HEK293T (cell line): ENCODE measurements around the gene ACBD3.
A peak's percentile ranks its signal among the peaks of the same experiment; 100 is the strongest.

Experiments used
- CTCF ChIA-PET: fragments of 350-600 bp; formaldehyde crosslinking; extraction: SDS; loops from one replicate; lab custom pipeline; 2021; ENCODE audit warnings: antibody characterized with exemption, inconsistent platforms; lab: Yijun Ruan, JAX
- POLR2A ChIA-PET: fragments of 350-600 bp; formaldehyde crosslinking; extraction: SDS; loops from one replicate; lab custom pipeline; 2020; ENCODE audit warnings: antibody characterized with exemption, inconsistent platforms; lab: Yijun Ruan, JAX
- DNase-seq: peaks from one replicate; pipeline ENCODE4 v3.0.0; 2012; ENCODE audit warnings: mixed read lengths; ENCODE audit errors: extremely low spot score
- ARNT ChIP-seq: fragments of 450-650 bp; IDR thresholded peaks from 2 replicates; pipeline ENCODE4 v1.6.1; 2017; ENCODE audit warnings: mild to moderate bottlenecking
- CTBP1 ChIP-seq: fragments of 450-650 bp; IDR thresholded peaks from 2 replicates; pipeline ENCODE4 v1.6.1; 2016; ENCODE audit warnings: borderline replicate concordance
- ELF4 ChIP-seq: fragments of 450-650 bp; IDR thresholded peaks from 2 replicates; pipeline ENCODE4 v1.6.1; 2017; ENCODE audit warnings: antibody characterized with exemption
- FOXA1 ChIP-seq: fragments of 450-650 bp; IDR thresholded peaks from 2 replicates; pipeline ENCODE4 v1.6.1; 2016; ENCODE audit warnings: mild to moderate bottlenecking
- FOXK2 ChIP-seq: fragments of 450-650 bp; IDR thresholded peaks from 2 replicates; pipeline ENCODE4 v1.6.1; 2016; ENCODE audit warnings: mild to moderate bottlenecking
- FOXM1 ChIP-seq: fragments of 450-650 bp; IDR thresholded peaks from 2 replicates; pipeline ENCODE4 v1.6.1; 2017; ENCODE audit warnings: mild to moderate bottlenecking, borderline replicate concordance
- HDGF ChIP-seq: fragments of 450-650 bp; IDR thresholded peaks from 2 replicates; pipeline ENCODE4 v1.6.1; 2017; ENCODE audit warnings: antibody characterized with exemption, borderline replicate concordance
- L3MBTL2 ChIP-seq: fragments of 450-650 bp; conservative IDR thresholded peaks from 2 replicates; pipeline ENCODE4 v1.6.1; 2016; ENCODE audit warnings: mild to moderate bottlenecking
- LEF1 ChIP-seq: fragments of 450-650 bp; IDR thresholded peaks from 2 replicates; pipeline ENCODE4 v1.6.1; 2017; ENCODE audit warnings: mild to moderate bottlenecking, borderline replicate concordance
- NFRKB ChIP-seq: fragments of 450-650 bp; IDR thresholded peaks from 2 replicates; pipeline ENCODE4 v1.6.1; 2016; ENCODE audit warnings: mild to moderate bottlenecking, moderate library complexity
- PKNOX1 ChIP-seq: fragments of 450-650 bp; IDR thresholded peaks from 2 replicates; pipeline ENCODE4 v1.6.1; 2016
- SP1 ChIP-seq: fragments of 450-650 bp; IDR thresholded peaks from 2 replicates; pipeline ENCODE4 v1.6.1; 2017
- SUZ12 ChIP-seq: fragments of 450-650 bp; IDR thresholded peaks from 2 replicates; pipeline ENCODE4 v1.6.1; 2016; ENCODE audit warnings: mild to moderate bottlenecking
- TARDBP ChIP-seq: fragments of 450-650 bp; IDR thresholded peaks from 2 replicates; pipeline ENCODE4 v1.6.1; 2016
- ZNF384 ChIP-seq: fragments of 450-650 bp; IDR thresholded peaks from 2 replicates; pipeline ENCODE4 v1.6.1; 2016

The ACBD3 gene

GRCh38 chr1:226199971-226200370, 13.4 kb upstream of the ACBD3 start:
- no peak for DNase-seq
- POLR2A ChIA-PET: interaction anchor here (1.7 kb wide), 1 partner anchor 110 kb away, joined by 9 read pairs; the partner anchor contains the start of gene LIN9
- CTCF ChIA-PET: interaction anchor here (1.0 to 2.8 kb wide), 4 partner anchors 11 to 135 kb away, joined by 3 to 16 read pairs (median 6); no protein-coding TSS in a partner anchor
- TF ChIP-seq ARNT (no peak), PKNOX1 (no peak), HDGF (no peak), FOXA1 (no peak), NFRKB (no peak)

- POLR2A ChIA-PET: interaction anchor here (0.8 kb wide), 1 partner anchor 11 kb away, joined by 5 read pairs; no protein-coding TSS in a partner anchor
- DNase-seq: no peak
- CTCF ChIA-PET: interaction anchor here (1.1 to 3.4 kb wide), 2 partner anchors 58 to 70 kb away, joined by 4 to 29 read pairs; no protein-coding TSS in a partner anchor
- TF ChIP-seq CTBP1: no peak
- no peak for TF ChIP-seq PKNOX1
- no peak for TF ChIP-seq SUZ12
- no peak for TF ChIP-seq FOXA1
- TF ChIP-seq ELF4: no peak
- TF ChIP-seq ARNT: no peak
- no peak for TF ChIP-seq FOXM1
- no peak for TF ChIP-seq TARDBP
- no peak for TF ChIP-seq LEF1
- TF ChIP-seq FOXK2: no peak
- no peak for TF ChIP-seq L3MBTL2
These were observed 8.6 kb upstream of the ACBD3 start for GRCh38 chr1:226195144-226195543.

- CTCF ChIA-PET: interaction anchor here (1.0 kb wide), 1 partner anchor 10 kb away, joined by 5 read pairs; no protein-coding TSS in a partner anchor
These were observed 839 bp upstream of the ACBD3 start for GRCh38 chr1:226187380-226187779.

GRCh38 chr1:226187019-226187322, 430 bp upstream of the ACBD3 start:
- DNase-seq: no peak
- CTCF ChIA-PET: interaction anchor here (1.0 kb wide), 1 partner anchor 10 kb away, joined by 5 read pairs; no protein-coding TSS in a partner anchor
- TF ChIP-seq HDGF (no peak), FOXK2 (no peak), TARDBP (no peak), FOXA1 (no peak), SP1 (no peak), ELF4 (no peak), FOXM1 (no peak), L3MBTL2 (no peak), CTBP1 (no peak)
- POLR2A ChIA-PET: interaction anchor here (0.7 to 1.2 kb wide), 5 partner anchors 10 to 125 kb away, joined by 3 to 4 read pairs (median 3); partner anchors contain the start of gene H3-3A

More at GRCh38 chr1:226187380-226187779, 839 bp upstream of the ACBD3 start:
- no peak for DNase-seq
- TF ChIP-seq SP1 (no peak), L3MBTL2 (no peak), PKNOX1 (no peak), FOXA1 (no peak), NFRKB (no peak), ELF4 (no peak), ARNT (no peak), HDGF (no peak), ZNF384 (peak; percentile 69)
- POLR2A ChIA-PET: interaction anchor here (0.8 to 1.2 kb wide), 4 partner anchors 10 to 125 kb away, joined by 3 to 4 read pairs (median 4); partner anchors contain the start of gene H3-3A

GRCh38 chr1:226185141-226186036, 1.2 kb downstream of the ACBD3 start:
- ChIA-PET CTCF (interaction anchor here (0.6 to 1.1 kb wide), 3 partner anchors 8 to 14 kb away, joined by 3 to 6 read pairs (median 5); no protein-coding TSS in a partner anchor), POLR2A (interaction anchor here (0.6 to 1.3 kb wide), 6 partner anchors 9 to 303 kb away, joined by 3 to 5 read pairs (median 4); partner anchors contain the start of genes H3-3A, LIN9 and TMEM63A)
- TF ChIP-seq PKNOX1 (0 out of 2 replicates have a peak, but pooled peaks have one; percentile 1), ZNF384 (peak; percentile 78), LEF1 (no peak)
- DNase-seq: no peak
